Upper lobe of right lung (tissue), 1 donor: ENCODE results near the gene SLC25A21. TPM values are rescaled to one million over a fixed set of nuclear protein-coding genes. Genes with fewer than 3 reads are reported as not detected.

Source experiments
- ATAC-seq: fragments of 200-7000 bp; cut with Tn5 transposase; one replicate; pipeline ENCODE4 v1.9.1; 2020; ENCODE audit warnings: mild to moderate bottlenecking, moderate library complexity
- DNase-seq: peaks from one replicate; pipeline ENCODE4 v3.0.0-alpha.2; 2020
- H3K27ac ChIP-seq: fragments of 200-600 bp; one replicate; pipeline ENCODE4 v1.8.0; 2022
- H3K27me3 ChIP-seq: fragments of 200-600 bp; one replicate; pipeline ENCODE4 v1.8.0; 2022; ENCODE audit warnings: mild to moderate bottlenecking
- H3K36me3 ChIP-seq: fragments of 200-600 bp; one replicate; pipeline ENCODE4 v1.8.0; 2022
- H3K4me1 ChIP-seq: fragments of 200-600 bp; one replicate; pipeline ENCODE4 v1.8.0; 2022
- H3K4me3 ChIP-seq: fragments of 200-600 bp; one replicate; pipeline ENCODE4 v1.8.0; 2022; ENCODE audit warnings: mild to moderate bottlenecking
- H3K9me3 ChIP-seq: fragments of 200-600 bp; one replicate; pipeline ENCODE4 v1.8.0; 2022
- CTCF ChIP-seq: fragments of 200-600 bp; IDR thresholded peaks from one replicate; pipeline ENCODE4 v1.8.0; 2022; ENCODE audit warnings: antibody characterized with exemption
- intact Hi-C: fragments of 100-400 bp; cut with DNase I; formaldehyde crosslinking; loops from one replicate; pipeline ENCODE4 v1.11.0; 2022
- total RNA-seq: library from RNA; stranded (reverse); fragmentation: NEBNext Ultra II Directional; extraction: Animal tissue kit (Norgen Biotek cat#: 25700); gene quantifications from one replicate; pipeline ENCODE4 v1.2.1, GENCODE V29; 2021
- donor health status: DM: no; HTN: yes; CAD: no; lungs with severe emphysema.

Gene SLC25A21
- total RNA-seq, 1 donor from 2014 or later = 0.35 TPM

DNA sequence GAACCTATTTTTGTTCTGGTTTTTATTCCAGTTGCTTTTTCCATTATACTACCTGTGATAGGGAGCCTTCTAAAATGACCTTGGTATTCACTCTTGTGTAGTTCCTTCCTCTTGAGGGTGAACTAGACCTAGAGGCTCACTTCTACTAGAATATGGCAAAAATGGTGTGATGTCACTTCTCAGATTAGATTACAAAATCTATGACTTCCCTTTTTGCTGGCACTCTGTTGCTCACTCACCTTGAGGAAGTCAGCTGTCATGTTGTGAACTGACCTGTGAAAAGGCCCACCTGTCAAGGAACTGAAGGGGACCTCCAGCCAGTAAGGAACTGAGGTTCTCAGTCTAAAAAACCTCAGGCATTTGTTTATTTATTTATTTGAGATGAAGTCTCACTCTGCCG, 31.0 kb upstream of the SLC25A21 start:
- no peak for DNase-seq
- no peak for ATAC-seq
- no peak for TF ChIP-seq CTCF
- Histone ChIP-seq H3K4me3 (no peak overlapping the region), H3K9me3 (no peaks in the 10 kb centered on the region), H3K4me1 (no peaks in the 10 kb centered on the region), H3K27me3 (no peaks in the 10 kb centered on the region), H3K27ac (no peak overlapping the region), H3K36me3 (no peaks in the 10 kb centered on the region)
- intact Hi-C loops = no loop called here

DNA sequence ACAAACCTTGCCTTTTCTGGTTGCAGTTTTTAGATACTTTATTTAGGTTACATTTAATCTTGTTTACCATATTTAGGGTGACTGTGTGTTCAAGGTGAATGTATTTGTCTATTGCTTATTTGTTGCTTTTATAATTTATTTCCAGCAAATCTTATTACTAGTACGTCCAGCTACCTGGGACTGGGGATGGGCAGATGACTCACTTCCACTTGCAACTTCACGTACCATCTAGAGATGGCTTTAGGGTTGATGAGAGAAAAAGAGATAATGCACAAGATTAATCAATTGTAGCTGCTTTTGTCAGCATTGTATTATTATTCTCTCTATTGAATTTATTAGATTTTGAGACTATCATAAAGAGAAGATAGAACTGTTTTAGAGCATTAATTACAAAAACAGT, 30.4 kb upstream of the SLC25A21 start:
- intact Hi-C loops = no loop called here

DNA sequence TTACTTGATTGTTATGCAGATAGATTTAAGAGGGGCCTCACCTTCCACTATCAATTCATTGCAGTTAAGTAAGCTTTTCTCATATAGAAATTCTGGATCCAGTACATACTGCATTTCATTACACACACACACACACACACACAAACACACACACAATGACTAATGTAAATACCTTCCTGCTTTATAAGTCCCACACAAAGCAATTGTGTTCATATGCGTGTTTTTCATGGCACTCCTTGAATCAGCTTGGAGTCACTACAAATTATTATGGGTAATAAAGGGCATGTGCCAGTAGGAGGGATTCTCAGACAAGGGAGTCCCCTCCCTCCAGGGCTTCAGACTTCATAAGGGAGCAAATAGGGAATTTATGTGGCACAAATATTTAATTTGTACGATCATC, 29.9 kb upstream of the SLC25A21 start:
- Histone ChIP-seq H3K27me3 (no peaks in the 10 kb centered on the region), H3K9me3 (no peaks in the 10 kb centered on the region), H3K4me1 (no peaks in the 10 kb centered on the region), H3K4me3 (no peak overlapping the region), H3K36me3 (no peaks in the 10 kb centered on the region), H3K27ac (no peak overlapping the region)
- no peak for TF ChIP-seq CTCF
- ATAC-seq = no peak
- intact Hi-C loops = no loop called here
- DNase-seq = no peak

More for the DNA sequence above, 30.4 kb upstream of the SLC25A21 start:
- Histone ChIP-seq H3K36me3 (no peaks in the 10 kb centered on the region), H3K4me3 (no peak overlapping the region), H3K27me3 (no peaks in the 10 kb centered on the region), H3K9me3 (no peaks in the 10 kb centered on the region), H3K27ac (no peak overlapping the region), H3K4me1 (no peaks in the 10 kb centered on the region)
- TF ChIP-seq CTCF = no peak
- DNase-seq (no peak), ATAC-seq (no peak)

GRCh38 chr14:37201724-37202123, 29.3 kb upstream of the SLC25A21 start:
- ATAC-seq = no peak
- H3K36me3 ChIP-seq = no peaks in the 10 kb centered on the region
- H3K4me3 ChIP-seq = no peak overlapping the region
- no peak for TF ChIP-seq CTCF
- H3K27ac ChIP-seq = no peak overlapping the region
- intact Hi-C loops = no loop called here
- no peaks in the 10 kb centered on the region for H3K27me3 ChIP-seq
- no peaks in the 10 kb centered on the region for H3K4me1 ChIP-seq
- H3K9me3 ChIP-seq = no peaks in the 10 kb centered on the region
- DNase-seq = no peak

DNA sequence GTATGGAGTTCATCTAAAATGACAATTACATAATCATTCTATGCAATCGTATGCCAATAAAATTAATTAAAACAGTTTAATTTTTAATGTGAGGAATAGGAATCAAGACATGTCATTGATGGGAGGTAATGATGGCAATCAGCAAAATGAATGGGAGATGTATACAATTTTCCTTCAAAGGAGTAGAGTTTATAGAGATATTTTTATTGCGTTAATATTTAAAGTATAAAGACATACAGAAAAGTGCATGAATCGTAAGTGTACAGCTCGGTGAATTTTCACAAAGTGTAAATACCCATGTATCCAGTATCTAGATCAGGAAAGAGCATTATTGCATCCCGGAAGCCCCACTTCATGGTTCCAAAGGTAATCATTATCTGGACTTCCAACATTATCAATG, 26.5 kb upstream of the SLC25A21 start:
- Histone ChIP-seq H3K27ac (no peak overlapping the region), H3K4me1 (no peaks in the 10 kb centered on the region), H3K36me3 (no peaks in the 10 kb centered on the region), H3K4me3 (no peak overlapping the region), H3K27me3 (no peaks in the 10 kb centered on the region), H3K9me3 (no peaks in the 10 kb centered on the region)
- no peak for DNase-seq
- no peak for ATAC-seq
- TF ChIP-seq CTCF = no peak
- intact Hi-C loops = no loop called here

DNA sequence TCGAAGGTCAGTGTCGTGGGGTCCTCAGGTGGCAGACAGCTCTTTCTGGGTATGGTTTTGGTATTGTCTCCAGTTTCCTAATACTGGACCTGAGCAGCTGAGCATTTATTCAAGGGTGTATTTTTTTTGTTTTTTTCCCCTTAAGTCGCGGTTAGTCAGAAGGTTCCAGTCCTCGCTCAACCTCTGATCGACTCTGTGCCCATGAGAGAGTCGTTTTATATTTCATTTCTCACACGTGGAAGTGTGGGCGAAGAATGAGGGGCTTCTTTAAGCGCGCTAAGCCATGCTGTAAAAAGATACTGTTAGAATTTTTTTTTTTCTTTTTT, 25.8 kb upstream of the SLC25A21 start:
- Histone ChIP-seq H3K4me1 (no peaks in the 10 kb centered on the region), H3K9me3 (no peaks in the 10 kb centered on the region), H3K4me3 (peak overlapping the region; percentile 59), H3K36me3 (no peaks in the 10 kb centered on the region), H3K27me3 (no peaks in the 10 kb centered on the region), H3K27ac (peak overlapping the region; percentile 90)
- ATAC-seq (no peak), DNase-seq (no peak)
- intact Hi-C loops = no loop called here
- no peak for TF ChIP-seq CTCF
